Sigmoid colon (tissue), 7 donors: ENCODE data around the gene CDH23. TPM values are rescaled to one million over a fixed set of nuclear protein-coding genes. Genes with fewer than 3 reads are reported as not detected.

Experiments
- DNase-seq: peaks from one replicate; pipeline ENCODE4 v3.0.0-alpha.2; 2019
- H3K27ac ChIP-seq, 4 donors: fragments of 200-600 bp; sonication (generic); one replicate each; pipeline ENCODE4 v1.5.1; 2016 to 2019; ENCODE audit warnings: mild to moderate bottlenecking in 1 of 4
- H3K27me3 ChIP-seq, 3 donors: fragments of 200-600 bp; sonication (generic); one replicate each; pipeline ENCODE4 v1.5.1; 2019; ENCODE audit warnings: mild to moderate bottlenecking in 1 of 3
- H3K36me3 ChIP-seq, 4 donors: fragments of 200-600 bp; sonication (generic); one replicate each; pipeline ENCODE4 v1.5.1; 2016 to 2019
- H3K4me1 ChIP-seq, 4 donors: fragments of 200-600 bp; sonication (generic); one replicate each; pipeline ENCODE4 v1.5.1; 2017 to 2019
- H3K4me3 ChIP-seq, 4 donors: fragments of 200-600 bp; sonication (generic); one replicate each; pipeline ENCODE4 v1.5.1; 2017 to 2019; ENCODE audit warnings: mild to moderate bottlenecking in 2 of 4, moderate library complexity in 1 of 4
- H3K9me3 ChIP-seq, 4 donors: fragments of 200-600 bp in 3 of 4; sonication (generic) in 3 of 4; one replicate each; pipeline versions ENCODE4 v1.5.1 to v1.6.1; 2013 to 2019
- CTCF ChIP-seq, 4 experiments: fragments of 450-650 bp in 3 of 4; fragments of 200-600 bp in 1 of 4; IDR thresholded peaks; one replicate each; pipeline ENCODE4 v1.5.1; 2016 to 2019; ENCODE audit warnings: antibody characterized with exemption in 4 of 4, mild to moderate bottlenecking in 3 of 4, moderate library complexity in 2 of 4
- EP300 ChIP-seq, 4 donors: sonication (generic); formaldehyde crosslinking; IDR thresholded peaks; one replicate each; pipeline ENCODE4 v1.6.1; 2017; ENCODE audit warnings: antibody characterized with exemption in 4 of 4
- POLR2A ChIP-seq, 2 donors: fragments of 450-650 bp; IDR thresholded peaks; one replicate each; pipeline ENCODE4 v1.6.1; 2016; ENCODE audit warnings: antibody characterized with exemption in 2 of 2, mild to moderate bottlenecking in 2 of 2, moderate library complexity in 2 of 2
- POLR2AphosphoS5 ChIP-seq, 4 donors: sonication (generic); formaldehyde crosslinking; IDR thresholded peaks; one replicate each; pipeline ENCODE4 v1.6.1; 2017; ENCODE audit warnings: antibody characterized with exemption in 4 of 4
- WGBS, 2 donors: extraction: QIAGEN DNeasy Blood & Tissue Kit; methylation state at CpG; one replicate each; pipeline ENCODE4 v1.1.7; 2013; 5-methylcytosine and 5-hydroxymethylcytosine counted together
- intact Hi-C: fragments of 100-400 bp; cut with DNase I; formaldehyde crosslinking; loops from one replicate; pipeline ENCODE4 v1.15.1; 2023
- polyA plus RNA-seq, 3 donors: library from polyadenylated mRNA; stranded (reverse); fragments of 200-250 nt; gene quantifications; one replicate each; pipeline ENCODE4 v1.2.3, GENCODE V29; 2013
- total RNA-seq, 4 donors: library from RNA; depleted of rRNA; stranded (reverse); fragments of >200 nt; gene quantifications; one replicate each; pipeline ENCODE4 v1.1.0, GENCODE V29; 2016
- donor health status: healthy with polysubstance abuse.
- donor health status: Bipolar disorder and iron deficiency.
- donor health status: healthy.

The CDH23 gene
- total and polyA plus RNA-seq, 7 donors, result 1.5 to 7.2 (median 3.0) TPM

- 88 to 89% methylated on average over 7 of the region's 7 CpGs for WGBS, 2 donors
- Histone ChIP-seq H3K27me3 (no peaks in the 10 kb centered on the region), H3K4me3 (no peak overlapping the region), H3K27ac (no peak overlapping the region), H3K4me1 (no peaks in the 10 kb centered on the region), H3K9me3 (no peaks in the 10 kb centered on the region), H3K36me3 (no peaks in the 10 kb centered on the region)
- TF ChIP-seq EP300 (IDR thresholded peaks at IDR 0.05) (no peak), POLR2A (IDR thresholded peaks at IDR 0.05) (no peak), POLR2AphosphoS5 (IDR thresholded peaks at IDR 0.05) (no peak), CTCF (IDR thresholded peaks at IDR 0.05) (no peak)
- no peak for DNase-seq
- intact Hi-C loops, result no loop called here
These were observed 70.4 kb downstream of the CDH23 start for GRCh38 chr10:71467161-71467560.

- H3K9me3 ChIP-seq, result no peaks in the 10 kb centered on the region
- DNase-seq, result no peak
- no peaks in the 10 kb centered on the region for H3K36me3 ChIP-seq
- H3K4me3 ChIP-seq, result no peak overlapping the region
- no peaks in the 10 kb centered on the region for H3K27me3 ChIP-seq
- no peak for TF ChIP-seq CTCF (IDR thresholded peaks at IDR 0.05)
- no peak for TF ChIP-seq EP300 (IDR thresholded peaks at IDR 0.05)
- TF ChIP-seq POLR2A (IDR thresholded peaks at IDR 0.05), result no peak
- no peak for TF ChIP-seq POLR2AphosphoS5 (IDR thresholded peaks at IDR 0.05)
- intact Hi-C loops, result no loop called here
- no peak overlapping the region for H3K27ac ChIP-seq
- whole genome bisulfite sequencing, 2 donors, result 92 to 93% methylated on average over 9 of the region's 9 CpGs
- no peaks in the 10 kb centered on the region for H3K4me1 ChIP-seq
These were observed 71.0 kb downstream of the CDH23 start for GRCh38 chr10:71467569-71468362.

GRCh38 chr10:71468363-71469094 lies 71.8 kb downstream of the CDH23 start:
- 65 to 80% methylated on average over 9 of the region's 9 CpGs for WGBS, 2 donors
- Histone ChIP-seq H3K27ac (no peak overlapping the region), H3K4me3 (no peak overlapping the region), H3K36me3 (no peaks in the 10 kb centered on the region), H3K27me3 (no peaks in the 10 kb centered on the region), H3K9me3 (no peaks in the 10 kb centered on the region), H3K4me1 (no peaks in the 10 kb centered on the region)
- no peak for DNase-seq
- TF ChIP-seq CTCF (IDR thresholded peaks at IDR 0.05), result no peak
- TF ChIP-seq POLR2A (IDR thresholded peaks at IDR 0.05), result no peak
- no peak for TF ChIP-seq EP300 (IDR thresholded peaks at IDR 0.05)
- no peak for TF ChIP-seq POLR2AphosphoS5 (IDR thresholded peaks at IDR 0.05)
- intact Hi-C loops, result no loop called here

- H3K9me3 ChIP-seq, result no peaks in the 10 kb centered on the region
- intact Hi-C loops, result no loop called here
- TF ChIP-seq CTCF (IDR thresholded peaks at IDR 0.05), result no peak
- TF ChIP-seq POLR2AphosphoS5 (IDR thresholded peaks at IDR 0.05), result no peak
- no peak for TF ChIP-seq EP300 (IDR thresholded peaks at IDR 0.05)
- no peak for TF ChIP-seq POLR2A (IDR thresholded peaks at IDR 0.05)
- 90% methylated on average over 9 of the region's 9 CpGs for WGBS, 2 donors
- H3K36me3 ChIP-seq, result no peaks in the 10 kb centered on the region
- H3K4me3 ChIP-seq, result no peak overlapping the region
- no peak for DNase-seq
- no peak overlapping the region for H3K27ac ChIP-seq
- H3K4me1 ChIP-seq, result peaks cover 0 to 11% (median 8%) of the 10 kb centered on the region in 4 donors
- H3K27me3 ChIP-seq, result no peaks in the 10 kb centered on the region
These were observed 74.3 kb downstream of the CDH23 start for GRCh38 chr10:71471006-71471405.
